ENCODE data around the gene DGKB.

Gene DGKB

DNA sequence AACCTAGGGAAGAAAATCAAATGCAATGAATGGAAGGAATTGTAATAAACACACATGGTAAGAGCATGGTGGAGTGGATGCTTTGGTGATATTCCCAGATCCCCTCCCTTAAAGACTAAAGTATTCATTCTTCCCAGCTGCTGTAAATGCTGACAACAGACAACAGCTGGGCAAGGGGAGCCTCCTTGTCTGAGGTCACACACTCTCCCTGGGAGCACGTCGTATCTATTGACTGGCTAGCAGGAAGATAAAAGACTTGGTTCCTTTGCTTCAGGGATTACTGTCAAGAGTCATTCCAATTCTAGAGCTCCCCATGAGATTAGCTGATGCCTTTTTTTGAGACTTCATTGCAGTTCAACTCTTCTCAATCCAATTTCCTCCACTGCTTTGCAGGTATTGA, 469.6 kb downstream of the DGKB start:
- DNase-seq = no peak

GRCh38 chr7:14430926-14431325, 471.6 kb downstream of the DGKB start:
- no peak for DNase-seq

GRCh38 chr7:14425559-14425958, 477.0 kb downstream of the DGKB start:
- DNase-seq = no peak

GRCh38 chr7:14424675-14425074, 477.9 kb downstream of the DGKB start:
- DNase-seq = no peak

DNA sequence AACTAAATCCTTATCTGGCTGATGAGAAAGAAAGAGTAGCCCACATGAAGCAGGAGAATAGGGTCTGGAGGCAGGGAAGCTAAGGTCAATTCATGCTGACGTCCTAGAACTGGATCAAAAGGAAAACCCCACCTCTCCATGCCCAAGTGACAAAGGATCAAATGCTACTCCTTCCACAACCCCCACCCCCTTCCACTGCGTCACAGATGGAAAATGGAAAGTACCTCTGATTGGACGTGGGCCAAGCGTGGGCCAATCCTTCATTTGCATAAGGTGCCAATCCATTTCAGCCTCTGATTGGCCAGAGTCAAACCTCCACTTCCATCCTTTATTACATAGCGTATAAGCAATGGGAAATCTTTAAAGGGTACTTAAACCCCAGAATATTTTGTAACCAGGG, 481.8 kb downstream of the DGKB start:
- no peak for DNase-seq

- no peak for DNase-seq
Observed at GRCh38 chr7:14419531-14419930, 483.0 kb downstream of the DGKB start.

DNA sequence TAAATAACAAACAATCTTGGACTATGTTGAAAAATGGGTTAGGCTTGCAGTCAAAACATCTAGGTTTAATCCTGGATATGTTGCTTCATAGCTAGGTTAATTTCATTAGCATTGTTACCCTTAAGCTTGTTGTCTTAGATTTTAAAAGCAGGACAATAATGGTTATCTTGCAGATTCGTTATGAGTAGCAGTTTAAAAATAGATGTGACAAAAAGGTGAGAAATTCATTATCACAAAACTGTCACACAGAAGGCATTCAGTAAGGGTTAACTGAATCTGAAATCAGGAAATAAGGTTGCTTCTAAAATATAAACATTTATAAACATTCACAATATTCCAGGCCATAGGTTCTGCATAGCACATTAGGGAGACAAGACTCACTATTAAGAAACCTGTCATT, 483.9 kb downstream of the DGKB start:
- no peak for DNase-seq

DNA sequence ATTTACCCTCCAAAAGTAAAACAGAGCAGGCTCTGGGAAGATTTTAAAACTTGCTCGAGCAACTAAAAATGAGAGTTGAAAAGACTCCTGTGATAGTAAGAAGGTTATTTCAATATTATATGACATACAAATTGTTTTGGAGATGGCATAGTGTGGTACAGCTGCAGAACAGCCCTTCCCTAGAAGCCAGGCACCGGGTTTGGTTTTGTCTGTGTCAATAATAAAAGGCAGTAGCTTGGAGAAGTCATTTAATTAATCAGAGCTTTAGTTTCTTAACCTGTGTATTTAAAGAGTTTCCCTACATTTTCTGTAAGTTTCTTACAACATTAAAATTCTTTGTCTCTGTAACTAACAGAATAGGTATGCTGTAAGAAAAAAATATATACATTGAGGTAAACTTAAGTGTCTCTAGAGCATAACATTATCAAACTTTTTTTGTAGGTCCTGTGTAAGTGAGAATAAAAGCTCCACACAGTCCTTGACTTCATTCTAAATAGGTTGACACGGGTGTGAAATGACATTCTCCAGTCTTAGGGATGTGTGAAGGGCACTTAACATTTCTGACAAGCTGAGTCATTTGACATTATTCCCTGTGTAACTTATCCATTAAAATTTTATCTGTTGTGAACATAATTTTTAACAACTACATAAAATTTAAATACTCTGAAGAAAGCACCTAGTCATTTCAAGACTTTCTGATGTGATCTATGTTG, 488.1 kb downstream of the DGKB start:
- no peak for DNase-seq

DNA sequence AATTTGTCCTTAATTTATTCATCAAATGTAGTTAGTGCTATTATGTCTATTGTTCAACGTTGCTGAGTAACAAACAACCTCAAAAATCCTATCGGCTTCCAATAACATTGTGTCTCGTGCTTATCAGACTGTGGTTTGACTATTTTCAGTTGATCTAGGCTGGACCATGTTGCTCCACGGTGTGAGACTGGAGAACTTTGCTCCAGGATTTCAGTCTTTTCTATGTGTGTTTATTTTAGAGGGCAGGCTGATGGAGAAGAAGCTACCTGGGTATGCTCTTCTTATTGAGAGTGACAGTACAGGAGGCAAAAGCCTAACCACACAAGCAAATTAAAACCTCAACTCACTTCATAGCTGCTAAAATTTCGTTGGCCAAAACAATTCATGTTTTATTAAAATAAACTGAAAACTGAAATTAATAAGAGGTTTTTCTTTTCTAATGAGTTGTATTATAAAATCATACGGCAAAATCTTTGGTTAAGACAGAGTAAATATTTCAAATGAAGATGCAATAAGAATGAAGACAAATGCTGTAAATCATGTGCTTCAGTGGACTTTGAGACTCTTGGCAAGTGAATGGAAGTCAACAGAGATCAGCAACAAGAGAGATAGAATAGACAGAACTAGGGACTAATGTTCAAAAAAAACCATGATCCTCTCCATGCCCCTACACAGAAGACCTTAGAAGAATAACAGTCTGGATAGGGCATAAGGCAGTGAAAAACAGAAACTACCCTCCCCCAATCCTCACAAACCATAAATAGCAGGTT, 495.1 kb downstream of the DGKB start:
- no peak for DNase-seq

DNA sequence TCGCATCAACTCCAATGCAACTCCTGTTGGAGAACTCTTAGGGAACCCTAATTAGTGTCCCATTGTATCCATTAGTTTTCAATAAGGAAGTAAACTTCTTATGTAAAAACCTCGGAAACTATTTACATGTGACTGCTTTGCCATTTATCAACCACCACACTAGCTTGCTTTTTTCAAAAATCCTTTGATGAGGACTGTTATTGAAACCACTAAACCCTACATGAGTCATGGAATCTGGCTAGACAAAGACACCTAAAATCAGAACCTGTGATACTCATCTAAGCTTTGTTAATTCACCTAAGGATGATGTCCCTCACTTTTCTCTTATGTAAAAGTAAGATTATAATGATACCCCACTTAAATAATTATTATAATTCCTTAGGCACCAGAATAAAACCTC, 499.0 kb downstream of the DGKB start:
- no peak for DNase-seq

- no peak for DNase-seq
Observed at GRCh38 chr7:14400271-14400670, 502.3 kb downstream of the DGKB start.

DNA sequence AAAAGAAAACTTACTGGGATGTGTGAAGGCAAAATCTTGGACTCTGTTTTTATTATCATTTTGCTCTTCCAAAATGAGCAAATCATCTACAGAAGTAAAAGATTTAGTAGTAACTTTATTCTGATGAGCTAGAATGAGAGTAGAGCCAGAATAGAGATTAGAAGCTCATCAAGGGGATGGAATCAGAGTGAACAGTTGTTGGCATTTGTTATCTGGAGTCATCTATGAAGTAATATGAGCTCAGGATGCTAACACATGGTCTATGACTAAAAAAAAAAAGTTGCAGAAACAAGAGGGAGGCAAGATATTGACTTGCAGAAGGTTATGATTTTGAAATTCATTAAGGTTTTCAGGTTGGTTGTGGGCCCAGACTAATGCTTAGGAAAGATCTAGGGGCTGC, 504.0 kb downstream of the DGKB start:
- no peak for DNase-seq

GRCh38 chr7:14395860-14396259, 506.7 kb downstream of the DGKB start:
- no peak for DNase-seq

GRCh38 chr7:14394786-14395185, 507.8 kb downstream of the DGKB start:
- DNase-seq = no peak

- no peak for DNase-seq
Observed at GRCh38 chr7:14389595-14389994, 513.0 kb downstream of the DGKB start.

- no peak for DNase-seq
Observed at GRCh38 chr7:14389181-14389591, 513.4 kb downstream of the DGKB start.

DNA sequence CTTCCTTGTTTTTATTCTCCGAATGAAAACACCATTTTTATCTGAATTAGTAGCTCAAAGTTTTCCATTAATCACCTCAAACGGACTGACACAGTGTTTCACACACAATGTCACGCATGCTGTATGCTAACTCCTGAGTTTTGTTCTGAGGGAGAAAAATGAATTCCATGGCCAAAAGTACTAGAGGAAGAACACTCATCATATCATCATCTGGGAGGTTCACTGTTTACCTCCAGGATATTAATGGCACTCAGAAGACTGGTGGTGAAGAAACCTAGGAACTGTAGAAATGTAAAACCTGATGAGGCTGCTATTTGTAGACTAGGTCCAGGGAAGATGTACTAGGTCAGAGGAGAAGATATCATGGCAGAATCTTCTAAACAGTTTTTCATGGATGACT, 517.5 kb downstream of the DGKB start:
- no peak for DNase-seq

DNA sequence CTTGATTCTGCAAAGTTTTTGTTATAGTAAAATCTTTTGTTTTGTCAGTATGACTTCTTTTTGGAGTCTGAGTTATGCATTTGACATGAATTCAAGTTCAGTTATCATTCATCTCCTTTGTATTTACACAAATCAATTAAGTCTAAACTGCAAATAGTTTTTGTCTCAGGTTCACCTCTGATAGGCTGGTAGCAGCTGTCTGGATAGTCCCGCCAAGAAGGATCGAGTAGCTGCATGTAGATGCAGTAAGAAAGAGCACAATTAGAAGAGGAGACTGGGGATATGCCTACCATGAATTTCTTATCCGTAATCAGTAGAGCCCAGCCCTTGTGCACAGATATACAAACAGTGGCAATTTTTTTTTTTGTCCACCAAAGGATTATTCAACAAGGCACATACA, 520.6 kb downstream of the DGKB start:
- no peak for DNase-seq

GRCh38 chr7:14381306-14381705, 521.2 kb downstream of the DGKB start:
- no peak for DNase-seq

- no peak for DNase-seq
Observed at GRCh38 chr7:14380881-14381280, 521.7 kb downstream of the DGKB start.

DNA sequence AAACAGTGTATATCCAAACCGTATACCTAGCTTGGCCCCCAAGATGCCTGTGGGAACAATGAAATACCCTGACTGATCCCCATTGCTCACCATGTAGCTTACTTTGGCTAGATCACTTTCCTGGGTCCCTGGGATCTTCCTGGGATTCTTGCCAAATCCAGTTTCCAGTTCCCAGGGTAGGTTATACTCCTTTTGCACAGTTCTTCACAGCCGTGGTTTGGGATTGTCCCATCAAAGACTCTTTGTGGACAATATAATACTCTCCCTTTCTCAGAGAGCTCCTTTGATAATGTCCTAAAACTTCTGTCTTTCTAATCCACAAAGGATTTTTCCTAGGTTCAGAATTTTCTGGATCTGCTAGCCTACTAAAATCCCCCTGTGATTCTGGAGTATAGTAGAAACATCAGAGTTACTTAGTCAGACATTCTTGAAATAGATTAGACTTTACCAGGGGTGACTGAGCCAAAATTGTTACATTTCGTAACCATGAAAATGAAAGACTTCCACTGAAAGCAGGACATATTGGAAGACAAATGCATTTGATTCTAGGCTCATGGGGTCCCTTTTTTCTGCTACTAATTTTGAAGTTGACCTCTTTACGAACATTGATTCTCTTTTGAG, 524.8 kb downstream of the DGKB start:
- DNase-seq = no peak

GRCh38 chr7:14376711-14377110, 525.8 kb downstream of the DGKB start:
- no peak for DNase-seq

GRCh38 chr7:14375998-14376397, 526.6 kb downstream of the DGKB start:
- no peak for DNase-seq

DNA sequence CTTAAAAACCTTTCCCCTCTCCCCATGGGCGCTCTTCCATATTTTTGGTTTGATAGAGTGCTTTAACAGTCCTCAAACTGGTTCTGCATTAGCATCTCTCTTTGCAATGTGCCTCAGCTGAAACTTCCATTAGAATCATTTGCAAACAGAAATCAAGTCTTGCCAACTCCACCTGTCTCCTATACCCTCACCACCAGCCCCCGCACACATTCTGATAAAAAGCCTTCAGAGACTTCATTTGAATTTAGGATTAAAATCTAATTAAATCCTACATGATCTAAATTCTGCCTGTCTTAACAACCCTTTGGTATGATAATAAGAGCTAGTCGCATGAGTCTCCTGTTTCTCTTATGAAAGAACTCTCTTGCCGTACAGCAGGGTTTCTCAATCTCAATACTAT, 528.2 kb downstream of the DGKB start:
- DNase-seq = no peak
